Ovary (tissue), 3 donors: ENCODE data around the gene OSBPL5.

Experiments
- EP300 ChIP-seq: sonication (generic); formaldehyde crosslinking; IDR thresholded peaks from one replicate; pipeline ENCODE4 v1.6.1; 2017; ENCODE audit warnings: antibody characterized with exemption
- POLR2A ChIP-seq: fragments of 450-650 bp; IDR thresholded peaks from one replicate; pipeline ENCODE4 v1.6.1; 2017; ENCODE audit warnings: antibody characterized with exemption, mild to moderate bottlenecking, moderate library complexity
- TF ChIP-seq, protein P1 (sequence below), 3 donors: fragments of 450-650 bp in 2 of 3; fragments of 200-600 bp in 1 of 3; IDR thresholded peaks; one replicate each; pipeline versions ENCODE4 v1.5.1 to v1.8.0; 2016 to 2022; ENCODE audit warnings: antibody characterized with exemption in 3 of 3, mild to moderate bottlenecking in 1 of 3
- donor health status: DM: no; HTN: no; CAD: no.

DNA sequence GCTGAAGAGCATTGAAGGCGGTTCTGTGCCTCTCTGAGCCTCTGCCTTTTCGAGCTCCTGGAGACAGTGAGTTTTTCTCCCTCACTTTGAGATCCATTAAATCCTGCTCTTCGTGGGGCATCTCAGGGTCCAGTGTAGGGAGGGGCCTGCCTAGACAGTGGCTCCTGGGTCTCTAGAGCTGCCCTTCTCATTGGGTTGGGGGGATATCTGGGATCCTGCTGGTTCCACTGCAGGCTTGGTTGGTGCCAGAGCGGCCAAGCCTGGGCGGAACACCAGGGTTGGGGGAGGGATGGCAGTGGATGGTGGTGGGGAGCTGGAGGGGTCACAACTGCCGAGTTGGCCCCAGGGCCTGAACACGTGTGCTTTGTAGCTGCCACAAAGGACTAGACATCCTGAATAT is 55.7 kb downstream of the OSBPL5 start:
- TF ChIP-seq, protein P1, sequence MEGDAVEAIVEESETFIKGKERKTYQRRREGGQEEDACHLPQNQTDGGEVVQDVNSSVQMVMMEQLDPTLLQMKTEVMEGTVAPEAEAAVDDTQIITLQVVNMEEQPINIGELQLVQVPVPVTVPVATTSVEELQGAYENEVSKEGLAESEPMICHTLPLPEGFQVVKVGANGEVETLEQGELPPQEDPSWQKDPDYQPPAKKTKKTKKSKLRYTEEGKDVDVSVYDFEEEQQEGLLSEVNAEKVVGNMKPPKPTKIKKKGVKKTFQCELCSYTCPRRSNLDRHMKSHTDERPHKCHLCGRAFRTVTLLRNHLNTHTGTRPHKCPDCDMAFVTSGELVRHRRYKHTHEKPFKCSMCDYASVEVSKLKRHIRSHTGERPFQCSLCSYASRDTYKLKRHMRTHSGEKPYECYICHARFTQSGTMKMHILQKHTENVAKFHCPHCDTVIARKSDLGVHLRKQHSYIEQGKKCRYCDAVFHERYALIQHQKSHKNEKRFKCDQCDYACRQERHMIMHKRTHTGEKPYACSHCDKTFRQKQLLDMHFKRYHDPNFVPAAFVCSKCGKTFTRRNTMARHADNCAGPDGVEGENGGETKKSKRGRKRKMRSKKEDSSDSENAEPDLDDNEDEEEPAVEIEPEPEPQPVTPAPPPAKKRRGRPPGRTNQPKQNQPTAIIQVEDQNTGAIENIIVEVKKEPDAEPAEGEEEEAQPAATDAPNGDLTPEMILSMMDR (IDR thresholded peaks at IDR 0.05): no peak
- TF ChIP-seq POLR2A (no peak), EP300 (no peak)
